PFSK-1 (cell line): ENCODE data around the gene NTSR2.

ENCODE experiments used
- FOXP2 ChIP-seq: optimal IDR thresholded peaks from 2 replicates; pipeline ENCODE3; 2011; ENCODE audit warnings: borderline replicate concordance, control low read depth, inconsistent platforms; ENCODE audit not compliant: insufficient read depth; ENCODE audit errors: extremely low read length, extremely low read depth
- POLR2AphosphoS5 ChIP-seq: IDR thresholded peaks from 2 replicates; pipeline ENCODE4 v1.6.1; 2012; ENCODE audit warnings: low read depth, mild to moderate bottlenecking, control low read depth, low read length, moderate library complexity
- REST ChIP-seq, 2 experiments: IDR thresholded peaks; 2 replicates each; pipeline versions ENCODE4 v1.6.1 to v1.8.0; 2011 to 2012; ENCODE audit warnings: low read depth in 2 of 2, low read length in 2 of 2, control low read depth in 1 of 2, inconsistent platforms in 1 of 2, mild to moderate bottlenecking in 1 of 2, moderate library complexity in 1 of 2; ENCODE audit not compliant: insufficient read depth in 1 of 2
- SIN3A ChIP-seq: IDR thresholded peaks from 2 replicates; pipeline ENCODE4 v1.6.1; 2012; ENCODE audit warnings: mild to moderate bottlenecking, low read length, moderate library complexity, borderline replicate concordance; ENCODE audit not compliant: insufficient read depth
- TAF1 ChIP-seq: IDR thresholded peaks from 2 replicates; pipeline ENCODE4 v1.6.1; 2012; ENCODE audit warnings: low read length, control low read depth, borderline replicate concordance; ENCODE audit not compliant: insufficient read depth

DNA sequence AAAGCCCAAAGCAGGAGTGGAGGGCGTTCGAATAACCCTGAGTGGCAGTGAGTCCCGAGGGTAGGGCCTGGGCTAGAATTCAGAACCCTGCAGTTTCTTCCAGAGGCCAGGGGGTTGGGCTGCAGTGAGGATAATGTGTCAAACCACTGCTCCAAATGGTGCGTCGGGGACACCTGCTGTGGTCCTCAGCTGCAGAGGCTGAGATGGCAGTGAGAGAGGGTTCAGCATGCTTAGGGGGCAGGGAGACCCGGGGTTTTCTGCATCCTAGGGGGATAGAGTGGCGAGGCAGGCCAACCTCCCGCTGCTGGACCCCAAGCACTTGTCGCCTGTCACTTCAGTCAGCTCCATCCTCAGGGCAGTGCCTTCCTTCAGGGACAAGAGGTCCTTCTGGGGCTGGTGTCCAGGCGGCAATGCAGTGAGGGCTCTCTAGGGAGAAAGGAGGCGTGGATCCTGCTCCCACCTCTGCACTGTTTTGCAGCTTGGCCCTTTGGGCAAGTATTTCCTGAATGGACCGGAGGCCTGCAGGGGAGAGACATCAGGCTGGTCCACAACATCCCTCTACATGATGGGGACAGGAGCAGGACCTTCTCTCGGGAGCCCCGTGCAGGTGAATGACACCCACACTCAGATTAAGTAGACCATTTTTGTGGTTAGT is 8.4 kb upstream of the NTSR2 start:
- TF ChIP-seq POLR2AphosphoS5 (no peak), REST (IDR thresholded peaks at IDR 0.05; ENCODE audit: insufficient read depth in 1 of 2, low read depth in 2 of 2, low read length in 2 of 2) (no peak), TAF1 (no peak), SIN3A (no peak), FOXP2 (no peak)
